ENCODE measurements around the gene MAP4K3.

DNA sequence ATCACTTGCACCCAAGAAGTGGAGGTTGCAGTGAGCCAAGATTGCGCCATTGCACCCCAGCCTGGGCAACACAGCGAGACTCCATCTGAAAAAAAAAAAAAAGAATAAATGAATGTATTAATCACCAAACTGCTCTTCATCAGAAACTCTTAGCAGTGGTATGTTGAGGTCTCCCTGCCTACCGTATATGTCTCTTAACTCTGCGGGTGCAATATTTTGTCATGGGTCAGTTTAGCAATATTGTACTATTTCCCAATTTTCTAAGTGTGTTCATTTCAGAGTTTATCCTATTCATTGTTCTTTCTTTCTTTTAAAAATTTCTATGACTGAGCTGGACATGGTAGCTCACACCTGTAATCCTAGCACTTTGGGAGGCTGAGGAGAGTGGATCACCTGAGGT is 37.9 kb upstream of the MAP4K3 start:
- no peak for TF ChIP-seq ZNF24 (IDR thresholded peaks at IDR 0.05)
- TF ChIP-seq, protein P1, sequence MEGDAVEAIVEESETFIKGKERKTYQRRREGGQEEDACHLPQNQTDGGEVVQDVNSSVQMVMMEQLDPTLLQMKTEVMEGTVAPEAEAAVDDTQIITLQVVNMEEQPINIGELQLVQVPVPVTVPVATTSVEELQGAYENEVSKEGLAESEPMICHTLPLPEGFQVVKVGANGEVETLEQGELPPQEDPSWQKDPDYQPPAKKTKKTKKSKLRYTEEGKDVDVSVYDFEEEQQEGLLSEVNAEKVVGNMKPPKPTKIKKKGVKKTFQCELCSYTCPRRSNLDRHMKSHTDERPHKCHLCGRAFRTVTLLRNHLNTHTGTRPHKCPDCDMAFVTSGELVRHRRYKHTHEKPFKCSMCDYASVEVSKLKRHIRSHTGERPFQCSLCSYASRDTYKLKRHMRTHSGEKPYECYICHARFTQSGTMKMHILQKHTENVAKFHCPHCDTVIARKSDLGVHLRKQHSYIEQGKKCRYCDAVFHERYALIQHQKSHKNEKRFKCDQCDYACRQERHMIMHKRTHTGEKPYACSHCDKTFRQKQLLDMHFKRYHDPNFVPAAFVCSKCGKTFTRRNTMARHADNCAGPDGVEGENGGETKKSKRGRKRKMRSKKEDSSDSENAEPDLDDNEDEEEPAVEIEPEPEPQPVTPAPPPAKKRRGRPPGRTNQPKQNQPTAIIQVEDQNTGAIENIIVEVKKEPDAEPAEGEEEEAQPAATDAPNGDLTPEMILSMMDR (IDR thresholded peaks at IDR 0.05 in 2 of 3, conservative IDR thresholded peaks at IDR 0.05 in 1 of 3; ENCODE audit: insufficient read depth in 2 of 3, low read depth in 1 of 3, low read length in 3 of 3), result no peak
- TF ChIP-seq, protein P2, sequence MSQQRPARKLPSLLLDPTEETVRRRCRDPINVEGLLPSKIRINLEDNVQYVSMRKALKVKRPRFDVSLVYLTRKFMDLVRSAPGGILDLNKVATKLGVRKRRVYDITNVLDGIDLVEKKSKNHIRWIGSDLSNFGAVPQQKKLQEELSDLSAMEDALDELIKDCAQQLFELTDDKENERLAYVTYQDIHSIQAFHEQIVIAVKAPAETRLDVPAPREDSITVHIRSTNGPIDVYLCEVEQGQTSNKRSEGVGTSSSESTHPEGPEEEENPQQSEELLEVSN (IDR thresholded peaks at IDR 0.05; ENCODE audit: borderline replicate concordance in 1 of 2, extremely low read depth in 1 of 2, insufficient read depth in 1 of 2, insufficient read length in 1 of 2, low read depth in 1 of 2, low read length in 1 of 2, poor library complexity in 1 of 2, severe bottlenecking in 1 of 2), result no peak
- TF ChIP-seq CHD2 (IDR thresholded peaks at IDR 0.05; ENCODE audit: low read depth, low read length), result no peak
- no peak for TF ChIP-seq RBM15 (IDR thresholded peaks at IDR 0.05; ENCODE audit: insufficient read depth, low read length)
- TF ChIP-seq CREM (IDR thresholded peaks at IDR 0.05; ENCODE audit: low read depth), result no peak
- TF ChIP-seq KDM1A (IDR thresholded peaks at IDR 0.05), result no peak
- no peak for TF ChIP-seq ELK1 (CRISPR knock-in tag; IDR thresholded peaks at IDR 0.05)
- TF ChIP-seq POLR2A (conservative IDR thresholded peaks at IDR 0.05), result no peak
- no peak for TF ChIP-seq ZFP36 (IDR thresholded peaks at IDR 0.05; ENCODE audit: low read depth, low read length, partially characterized antibody)
- TF ChIP-seq ARNT (IDR thresholded peaks at IDR 0.05), result no peak
- no peak for TF ChIP-seq TCF7L2 (IDR thresholded peaks at IDR 0.05; ENCODE audit: low read depth, low read length)
